Measurements from ENCODE around the gene APC2. TPM values are rescaled to one million over a fixed set of nuclear protein-coding genes. Genes with fewer than 3 reads are reported as not detected.

The APC2 gene
- total RNA-seq, 2 donors from 2014 or later = 0.05 to 2.2 TPM

- TF ChIP-seq POLR2A (IDR thresholded peaks at IDR 0.05) = no peak
- TF ChIP-seq CTCF (IDR thresholded peaks at IDR 0.05) = no peak
- no peak for TF ChIP-seq POLR2AphosphoS5 (IDR thresholded peaks at IDR 0.05)
- DNase-seq (ENCODE audit: low spot score) = no peak
- 91% methylated on average over 56 of the region's 77 CpGs for WGBS
- Histone ChIP-seq H3K36me3 (no peaks in the 10 kb centered on the region), H3K27me3 (replicated peaks; ENCODE audit: insufficient read depth) (no peaks in the 10 kb centered on the region), H3K27ac (no peak overlapping the region), H3K9me3 (no peaks in the 10 kb centered on the region), H3K4me3 (no peak overlapping the region), H3K4me1 (replicated peaks) (no peaks in the 10 kb centered on the region)
- intact Hi-C loops (cut with DNase I) = no loop called here
Observed at GRCh38 chr19:1483131-1483978, 33.4 kb downstream of the APC2 start.

- Histone ChIP-seq H3K9me3 (no peaks in the 10 kb centered on the region), H3K36me3 (no peaks in the 10 kb centered on the region), H3K27ac (no peak overlapping the region), H3K4me3 (no peak overlapping the region), H3K27me3 (replicated peaks; ENCODE audit: insufficient read depth) (no peaks in the 10 kb centered on the region), H3K4me1 (replicated peaks) (no peaks in the 10 kb centered on the region)
- intact Hi-C loops (cut with DNase I) = no loop called here
- WGBS = 95% methylated on average over 18 of the region's 23 CpGs
- no peak for DNase-seq (ENCODE audit: low spot score)
- TF ChIP-seq POLR2AphosphoS5 (IDR thresholded peaks at IDR 0.05) = no peak
- TF ChIP-seq POLR2A (IDR thresholded peaks at IDR 0.05) = no peak
- TF ChIP-seq CTCF (IDR thresholded peaks at IDR 0.05) = no peak
Observed at GRCh38 chr19:1483979-1484428, 34.1 kb downstream of the APC2 start.

- intact Hi-C loops (cut with DNase I) = no loop called here
- WGBS = 91% methylated on average over 43 of the region's 56 CpGs
- Histone ChIP-seq H3K4me1 (replicated peaks) (no peaks in the 10 kb centered on the region), H3K36me3 (no peaks in the 10 kb centered on the region), H3K4me3 (no peak overlapping the region), H3K9me3 (no peaks in the 10 kb centered on the region), H3K27ac (no peak overlapping the region), H3K27me3 (replicated peaks; ENCODE audit: insufficient read depth) (no peaks in the 10 kb centered on the region)
- no peak for TF ChIP-seq POLR2A (IDR thresholded peaks at IDR 0.05)
- no peak for TF ChIP-seq POLR2AphosphoS5 (IDR thresholded peaks at IDR 0.05)
- TF ChIP-seq CTCF (IDR thresholded peaks at IDR 0.05) = no peak
- no peak for DNase-seq (ENCODE audit: low spot score)
Observed at GRCh38 chr19:1486720-1487575, 37.0 kb downstream of the APC2 start.

DNA sequence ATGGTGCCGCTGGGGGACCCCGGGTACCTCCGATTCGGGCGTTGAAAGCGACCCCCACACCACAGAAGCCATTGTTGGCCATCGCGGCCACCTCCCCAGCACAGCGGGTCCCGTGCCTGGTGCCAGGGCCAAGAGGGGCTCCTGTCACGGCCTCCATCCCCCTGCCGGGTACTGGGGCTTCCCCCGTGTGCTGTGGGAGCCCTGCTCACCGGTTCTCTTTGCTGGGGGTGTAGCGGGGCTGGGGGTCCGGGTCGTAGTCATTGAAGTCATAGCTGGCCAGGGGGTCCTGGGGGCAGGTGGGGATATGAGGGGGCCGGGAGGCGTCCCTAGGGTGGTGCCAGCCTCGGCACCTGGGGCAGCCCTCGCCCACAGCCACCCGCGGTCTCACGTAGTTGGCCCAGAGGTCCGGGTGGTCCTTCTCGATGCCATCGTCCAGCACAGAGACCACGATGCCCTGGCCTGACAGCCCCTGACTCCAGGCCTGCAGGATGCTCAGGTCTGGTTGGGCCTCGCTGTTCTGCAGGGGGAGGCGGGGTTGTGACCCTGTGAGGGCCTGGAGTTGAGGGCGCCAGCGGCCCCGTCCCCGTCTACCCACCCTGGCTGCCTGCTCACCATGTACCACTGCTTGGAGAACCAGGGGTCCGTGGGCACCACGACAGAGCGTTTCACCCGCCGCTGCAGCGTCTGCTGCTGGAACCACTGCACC is 37.8 kb downstream of the APC2 start:
- 93% methylated on average over 36 of the region's 40 CpGs for WGBS

More for the DNA sequence above, 37.8 kb downstream of the APC2 start:
- no peak overlapping the region for H3K4me3 ChIP-seq
- intact Hi-C loops (cut with DNase I) = no loop called here
- TF ChIP-seq POLR2AphosphoS5 (IDR thresholded peaks at IDR 0.05) = no peak
- no peak for TF ChIP-seq CTCF (IDR thresholded peaks at IDR 0.05)
- no peak for TF ChIP-seq POLR2A (IDR thresholded peaks at IDR 0.05)
- H3K9me3 ChIP-seq = no peaks in the 10 kb centered on the region
- DNase-seq (ENCODE audit: low spot score) = no peak
- H3K27me3 ChIP-seq (replicated peaks; ENCODE audit: insufficient read depth) = no peaks in the 10 kb centered on the region
- H3K36me3 ChIP-seq = no peaks in the 10 kb centered on the region
- no peaks in the 10 kb centered on the region for H3K4me1 ChIP-seq (replicated peaks)
- no peak overlapping the region for H3K27ac ChIP-seq

All from prostate gland (tissue), 2 donors.